HepG2 (cell line): ENCODE data around the gene DNALI1. TPM values are rescaled to one million over a fixed set of nuclear protein-coding genes. Genes with fewer than 3 reads are reported as not detected.

Experiments used
- ATAC-seq: fragments of 200-7000 bp; cut with Tn5 transposase; 3 replicates; pipeline ENCODE4 v1.9.1; 2020; ENCODE audit warnings: mild to moderate bottlenecking, moderate library complexity
- BruUV-seq: library from RNA; stranded (reverse); fragments of 400-500 nt; replicated peaks from 2 replicates; lab custom pipeline; 2021; lab: Mats Ljungman, UMichigan
- CTCF ChIA-PET: fragments of 300-600 bp; formaldehyde crosslinking; extraction: SDS; loops from one replicate; lab custom pipeline; 2021; ENCODE audit warnings: low total read pairs, inconsistent platforms, low intra/inter-chr PET ratio; lab: Yijun Ruan, JAX
- POLR2A ChIA-PET: fragments of 350-600 bp; sonication (Branson Sonifier 250); formaldehyde crosslinking; loops from one replicate; lab custom pipeline; 2020; ENCODE audit warnings: antibody characterized with exemption, inconsistent platforms; lab: Yijun Ruan, JAX
- DNase-seq: peaks from one replicate; pipeline ENCODE4 v3.0.0-alpha.2; 2015; ENCODE audit warnings: low spot score
- FAIRE-seq: peaks from 3 replicates; lab custom pipeline; 2011; peaks lifted over from hg19 to GRCh38; lab: Jason Lieb, UNC
- H2AFZ ChIP-seq: one replicate; pipeline ENCODE4 v1.6.1; 2011; ENCODE audit warnings: low read length, inconsistent platforms
- H3K27ac ChIP-seq: fragments of 300-600 bp; 3 replicates; pipeline ENCODE4 v1.8.0; 2011; ENCODE audit warnings: mixed run types, mild to moderate bottlenecking, mixed read lengths, low read length, inconsistent platforms; ENCODE audit not compliant: insufficient read depth; ENCODE audit errors: extremely low read length
- H3K27me3 ChIP-seq, 2 experiments: fragments of 200-600 bp in 1 of 2; 2 replicates in 1 of 2; 3 replicates in 1 of 2; pipeline versions ENCODE4 v1.6.0 to v1.8.0; 2011; ENCODE audit warnings: low read length in 2 of 2, mild to moderate bottlenecking in 2 of 2, moderate library complexity in 2 of 2, inconsistent platforms in 1 of 2; ENCODE audit not compliant: insufficient read depth in 2 of 2, control insufficient read depth in 1 of 2
- H3K36me3 ChIP-seq, 2 experiments: fragments of 200-600 bp in 1 of 2; replicated peaks in 1 of 2; 2 replicates in 1 of 2; 3 replicates in 1 of 2; pipeline versions ENCODE4 v1.5.1 to v1.8.0; 2011; ENCODE audit warnings: low read length in 2 of 2, inconsistent platforms in 1 of 2; ENCODE audit not compliant: insufficient read depth in 2 of 2, control insufficient read depth in 1 of 2
- H3K4me1 ChIP-seq: 2 replicates; pipeline ENCODE4 v1.5.1; 2012; ENCODE audit warnings: low read length, inconsistent platforms; ENCODE audit not compliant: insufficient read depth
- H3K4me2 ChIP-seq: 2 replicates; pipeline ENCODE4 v1.6.0; 2011; ENCODE audit warnings: low read depth, low read length, inconsistent platforms
- H3K4me3 ChIP-seq, 3 experiments: fragments of 200-600 bp in 1 of 3; sonication (generic), shearing (Covaris generic) in 1 of 3; replicated peaks in 1 of 3; 2 replicates each; pipeline ENCODE4 v1.5.1; 2011 to 2016; ENCODE audit warnings: low read length in 3 of 3, inconsistent platforms in 2 of 3, low read depth in 2 of 3, mild to moderate bottlenecking in 2 of 3, control low read depth in 1 of 3, mixed read lengths in 1 of 3; ENCODE audit not compliant: insufficient read depth in 1 of 3
- H3K79me2 ChIP-seq: one replicate; pipeline ENCODE4 v1.6.1; 2011; ENCODE audit warnings: low read length, inconsistent platforms; ENCODE audit not compliant: insufficient read depth
- H3K9ac ChIP-seq: 2 replicates; pipeline ENCODE4 v1.6.0; 2011; ENCODE audit warnings: mild to moderate bottlenecking, low read depth, low read length, inconsistent platforms; ENCODE audit not compliant: insufficient read depth
- H3K9me3 ChIP-seq: 2 replicates; pipeline ENCODE4 v1.5.1; 2012; ENCODE audit warnings: mild to moderate bottlenecking, low read length
- H4K20me1 ChIP-seq: 2 replicates; pipeline ENCODE4 v1.6.0; 2011; ENCODE audit warnings: inconsistent platforms, mild to moderate bottlenecking, low read length, moderate library complexity; ENCODE audit not compliant: insufficient read depth
- AGO1 ChIP-seq: fragments of 200-400 bp; formaldehyde crosslinking; IDR thresholded peaks from 2 replicates; pipeline ENCODE4 v1.6.1; 2017; ENCODE audit warnings: mild to moderate bottlenecking, low read depth, low read length, moderate library complexity; ENCODE audit not compliant: poor library complexity, severe bottlenecking
- AHR ChIP-seq: IDR thresholded peaks from 2 replicates; pipeline ENCODE4 v1.6.1; 2018; ENCODE audit warnings: missing genetic modification reagents, missing compliant biosample characterization
- CSRNP1 ChIP-seq: sonication (generic); formaldehyde crosslinking; IDR thresholded peaks from 2 replicates; pipeline ENCODE4 v1.8.1; 2023; ENCODE audit warnings: mild to moderate bottlenecking, missing genetic modification reagents
- GABPB1 ChIP-seq: IDR thresholded peaks from 2 replicates; pipeline ENCODE4 v1.6.1; 2016; ENCODE audit warnings: mild to moderate bottlenecking, missing genetic modification reagents, moderate library complexity, missing compliant biosample characterization
- IRX3 ChIP-seq: sonication (generic); formaldehyde crosslinking; IDR thresholded peaks from 2 replicates; pipeline ENCODE4 v1.8.1; 2023; ENCODE audit warnings: mild to moderate bottlenecking, low read depth, missing genetic modification reagents, borderline replicate concordance
- MBNL3 ChIP-seq: fragments of 250-450 bp; sonication (Bioruptor Pico); conservative IDR thresholded peaks from 2 replicates; pipeline ENCODE4 v1.8.0; 2022; ENCODE audit warnings: mild to moderate bottlenecking, inconsistent platforms
- MXD1 ChIP-seq: sonication (generic); formaldehyde crosslinking; IDR thresholded peaks from 2 replicates; pipeline ENCODE4 v1.4.0; 2020; ENCODE audit warnings: mild to moderate bottlenecking, missing genetic modification reagents
- RXRB ChIP-seq: IDR thresholded peaks from 2 replicates; pipeline ENCODE4 v1.6.1; 2016; ENCODE audit warnings: borderline replicate concordance, missing genetic modification reagents, missing compliant biosample characterization
- WIZ ChIP-seq: sonication (generic); formaldehyde crosslinking; IDR thresholded peaks from 2 replicates; pipeline ENCODE4 v1.5.1; 2020; ENCODE audit warnings: mild to moderate bottlenecking, missing genetic modification reagents
- ZBTB3 ChIP-seq: sonication (generic); formaldehyde crosslinking; IDR thresholded peaks from 2 replicates; pipeline ENCODE4 v1.4.0; 2020; ENCODE audit warnings: low read depth, mild to moderate bottlenecking, moderate library complexity, missing genetic modification reagents, borderline replicate concordance
- ZNF333 ChIP-seq: sonication (generic); formaldehyde crosslinking; IDR thresholded peaks from 2 replicates; pipeline ENCODE4 v1.4.0; 2020; ENCODE audit warnings: mild to moderate bottlenecking, missing genetic modification reagents, borderline replicate concordance
- ZNF513 ChIP-seq: sonication (generic); formaldehyde crosslinking; conservative IDR thresholded peaks from 2 replicates; pipeline ENCODE4 v1.5.0; 2020; ENCODE audit warnings: missing genetic modification reagents
- ZNF530 ChIP-seq: sonication (generic); formaldehyde crosslinking; IDR thresholded peaks from 2 replicates; pipeline ENCODE4 v1.5.0; 2020; ENCODE audit warnings: low read depth, mild to moderate bottlenecking, missing genetic modification reagents
- WGBS: methylation state at CpG from one replicate; pipeline ENCODE4 v1.1.6; 2017; ENCODE audit warnings: low lambda C conversion rate; 5-methylcytosine and 5-hydroxymethylcytosine counted together
- in situ Hi-C: cut with HindIII; loops from 2 replicates; pipeline ENCODE4 v1.10.0; 2017; ENCODE audit warnings: low pct_unique_long_range_greater_than_20kb; ENCODE audit not compliant: extremely low pct_ligation_motif_present
- intact Hi-C: fragments of 100-400 bp; cut with micrococcal nuclease; formaldehyde crosslinking; loops from one replicate; pipeline ENCODE4 v1.10.0; 2022; ENCODE audit not compliant: unreplicated experiment
- polyA plus RNA-seq, 8 experiments: library from polyadenylated mRNA; depleted of rRNA in 3 of 8; stranded (reverse) in 7 of 8; unstranded in 1 of 8; fragments of >200 nt; fragmentation: Illumina TruSeq in 4 of 8; extraction: Trizol in 4 of 8; gene quantifications; 2 replicates each; pipeline versions ENCODE4 v1.2.1 to v1.2.3, GENCODE V29; 2011 to 2016; ENCODE audit warnings: low read depth in 4 of 8, missing spikeins in 1 of 8, mixed read lengths in 1 of 8; ENCODE audit not compliant: insufficient read depth in 1 of 8
- total RNA-seq, 5 experiments: library from RNA; depleted of rRNA; stranded (reverse); fragments of >200 nt; fragmentation: Illumina TruSeq; extraction: Trizol; gene quantifications; 2 replicates each; pipeline ENCODE4 v1.2.3, GENCODE V29; 2016; ENCODE audit warnings: low read depth in 1 of 5
- TF ChIP-seq, protein P1 (sequence below), 2 experiments: fragments of 450-650 bp in 1 of 2; sonication (generic) in 1 of 2; formaldehyde crosslinking; IDR thresholded peaks; 2 replicates each; pipeline versions ENCODE4 v1.5.0 to v1.8.0; 2020 to 2022; ENCODE audit warnings: mild to moderate bottlenecking in 1 of 2, missing genetic modification reagents in 1 of 2

Gene DNALI1
- total and polyA plus RNA-seq, 2 of the 13 experiments (the other 11 are each of a cell fraction or from before 2014, with no cell fraction given) = 0.42 to 0.70 TPM

DNA sequence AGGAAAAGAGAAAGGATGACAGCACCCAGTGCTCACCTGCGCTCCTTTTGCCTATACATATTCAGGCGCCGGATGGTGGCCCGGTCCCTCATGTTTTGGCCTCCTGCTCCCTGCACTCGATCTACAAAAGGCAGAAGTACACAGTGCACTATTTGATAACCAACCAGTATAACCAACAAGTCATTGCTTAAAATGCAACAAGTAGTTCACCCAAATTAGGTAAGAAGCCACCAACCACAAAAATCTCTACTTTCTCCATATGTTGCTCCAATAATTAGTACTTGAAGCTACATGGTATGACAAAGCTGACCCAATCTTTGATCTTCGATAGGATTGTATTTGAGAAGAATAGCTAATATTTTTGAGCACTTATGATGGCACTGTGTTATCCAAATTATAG is 37.0 kb downstream of the DNALI1 start:
- H3K9ac ChIP-seq = no peak overlapping the region
- peaks cover 5% of the 10 kb centered on the region; the same call in 1 of the 2 replicates for H4K20me1 ChIP-seq
- in situ Hi-C loops (no loop called here), intact Hi-C loops (no loop called here)
- no peaks in the 10 kb centered on the region for H3K9me3 ChIP-seq
- no peak for DNase-seq
- H3K27ac ChIP-seq = no peak overlapping the region
- peak overlapping the region; percentile 85 for H3K4me2 ChIP-seq
- 100% methylated on average over 6 of the region's 6 CpGs for WGBS
- H3K4me3 ChIP-seq = peak overlapping the region in 2 of 3 experiments; percentile 87 to 90; a peak in 3 of 6 replicates
- H3K79me2 ChIP-seq = peaks cover 32% of the 10 kb centered on the region
- peaks cover 0 to 6% of the 10 kb centered on the region in 2 experiments; a peak in 2 of 5 replicates for H3K27me3 ChIP-seq
- no peak for FAIRE-seq
- TF ChIP-seq AGO1 (no peak), AHR (no peak), ZBTB3 (no peak), RXRB (CRISPR knock-in tag) (no peak), MXD1 (CRISPR knock-in tag) (no peak), MBNL3 (CRISPR knock-in tag) (no peak), CSRNP1 (CRISPR knock-in tag) (no peak), ZNF530 (CRISPR knock-in tag) (no peak), ZNF513 (CRISPR knock-in tag) (no peak), WIZ (CRISPR knock-in tag) (no peak), IRX3 (CRISPR knock-in tag) (no peak), GABPB1 (CRISPR knock-in tag) (no peak), ZNF333 (CRISPR knock-in tag) (no peak)
- TF ChIP-seq, protein P1, sequence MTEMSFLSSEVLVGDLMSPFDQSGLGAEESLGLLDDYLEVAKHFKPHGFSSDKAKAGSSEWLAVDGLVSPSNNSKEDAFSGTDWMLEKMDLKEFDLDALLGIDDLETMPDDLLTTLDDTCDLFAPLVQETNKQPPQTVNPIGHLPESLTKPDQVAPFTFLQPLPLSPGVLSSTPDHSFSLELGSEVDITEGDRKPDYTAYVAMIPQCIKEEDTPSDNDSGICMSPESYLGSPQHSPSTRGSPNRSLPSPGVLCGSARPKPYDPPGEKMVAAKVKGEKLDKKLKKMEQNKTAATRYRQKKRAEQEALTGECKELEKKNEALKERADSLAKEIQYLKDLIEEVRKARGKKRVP (CRISPR knock-in tag; IDR thresholded peaks at IDR 0.05) = no peak
- ChIA-PET CTCF (no interaction called here), POLR2A (no interaction called here)
- H2AFZ ChIP-seq = no peak overlapping the region
- peaks cover 14 to 41% of the 10 kb centered on the region in 2 experiments for H3K36me3 ChIP-seq
- H3K4me1 ChIP-seq = peaks cover 25% of the 10 kb centered on the region
- no peak for ATAC-seq
- BruUV-seq = no TSS peak
